ENCODE measurements around the gene GARIN5A.
"Not testable (repeated sequence)": the region's sequence is repeated elsewhere in the genome, so short reads cannot be mapped to it uniquely, and the experiment has no call there.

The GARIN5A gene

GRCh38 chr19:50447053-50447452, 29.6 kb downstream of the GARIN5A start:
- no peak for TF ChIP-seq CTCF (IDR thresholded peaks at IDR 0.05; ENCODE audit: low read length, missing control alignments)
- no peak for DNase-seq (ENCODE audit: low read depth)
- H3K4me3 ChIP-seq (replicated peaks; ENCODE audit: low read depth, low read length), result no peak overlapping the region

GRCh38 chr19:50444059-50444458, 32.6 kb downstream of the GARIN5A start:
- no peak for TF ChIP-seq CTCF (IDR thresholded peaks at IDR 0.05; ENCODE audit: low read length, missing control alignments)
- H3K4me3 ChIP-seq (replicated peaks; ENCODE audit: low read depth, low read length), result no peak overlapping the region
- no peak for DNase-seq (ENCODE audit: low read depth)

- not testable (repeated sequence) for H3K4me3 ChIP-seq (replicated peaks; ENCODE audit: low read depth, low read length); DNase-seq (ENCODE audit: low read depth)
These were observed 37.5 kb downstream of the GARIN5A start for GRCh38 chr19:50439130-50439529.

- H3K4me3 ChIP-seq (replicated peaks; ENCODE audit: low read depth, low read length), result no peak overlapping the region
- DNase-seq (ENCODE audit: low read depth), result no peak
- TF ChIP-seq CTCF (IDR thresholded peaks at IDR 0.05; ENCODE audit: low read length, missing control alignments), result no peak
These were observed 38.7 kb downstream of the GARIN5A start for GRCh38 chr19:50437862-50438449.

GRCh38 chr19:50435627-50436026, 41.0 kb downstream of the GARIN5A start:
- DNase-seq (ENCODE audit: low read depth), result no peak
- no peak overlapping the region for H3K4me3 ChIP-seq (replicated peaks; ENCODE audit: low read depth, low read length)
- no peak for TF ChIP-seq CTCF (IDR thresholded peaks at IDR 0.05; ENCODE audit: low read length, missing control alignments)

- DNase-seq (ENCODE audit: low read depth), result no peak
- H3K4me3 ChIP-seq (replicated peaks; ENCODE audit: low read depth, low read length), result no peak overlapping the region
- no peak for TF ChIP-seq CTCF (IDR thresholded peaks at IDR 0.05; ENCODE audit: low read length, missing control alignments)
These were observed 41.4 kb downstream of the GARIN5A start for GRCh38 chr19:50435221-50435620.

GRCh38 chr19:50434525-50434924, 42.1 kb downstream of the GARIN5A start:
- DNase-seq (ENCODE audit: low read depth), result no peak
- no peak overlapping the region for H3K4me3 ChIP-seq (replicated peaks; ENCODE audit: low read depth, low read length)
- no peak for TF ChIP-seq CTCF (IDR thresholded peaks at IDR 0.05; ENCODE audit: low read length, missing control alignments)
